ENCODE data around the gene PRDM16. TPM values are rescaled to one million over a fixed set of nuclear protein-coding genes. Genes with fewer than 3 reads are reported as not detected.

PRDM16 gene
- total RNA-seq, 1 experiment from 2014 or later = 6.1 TPM

DNA sequence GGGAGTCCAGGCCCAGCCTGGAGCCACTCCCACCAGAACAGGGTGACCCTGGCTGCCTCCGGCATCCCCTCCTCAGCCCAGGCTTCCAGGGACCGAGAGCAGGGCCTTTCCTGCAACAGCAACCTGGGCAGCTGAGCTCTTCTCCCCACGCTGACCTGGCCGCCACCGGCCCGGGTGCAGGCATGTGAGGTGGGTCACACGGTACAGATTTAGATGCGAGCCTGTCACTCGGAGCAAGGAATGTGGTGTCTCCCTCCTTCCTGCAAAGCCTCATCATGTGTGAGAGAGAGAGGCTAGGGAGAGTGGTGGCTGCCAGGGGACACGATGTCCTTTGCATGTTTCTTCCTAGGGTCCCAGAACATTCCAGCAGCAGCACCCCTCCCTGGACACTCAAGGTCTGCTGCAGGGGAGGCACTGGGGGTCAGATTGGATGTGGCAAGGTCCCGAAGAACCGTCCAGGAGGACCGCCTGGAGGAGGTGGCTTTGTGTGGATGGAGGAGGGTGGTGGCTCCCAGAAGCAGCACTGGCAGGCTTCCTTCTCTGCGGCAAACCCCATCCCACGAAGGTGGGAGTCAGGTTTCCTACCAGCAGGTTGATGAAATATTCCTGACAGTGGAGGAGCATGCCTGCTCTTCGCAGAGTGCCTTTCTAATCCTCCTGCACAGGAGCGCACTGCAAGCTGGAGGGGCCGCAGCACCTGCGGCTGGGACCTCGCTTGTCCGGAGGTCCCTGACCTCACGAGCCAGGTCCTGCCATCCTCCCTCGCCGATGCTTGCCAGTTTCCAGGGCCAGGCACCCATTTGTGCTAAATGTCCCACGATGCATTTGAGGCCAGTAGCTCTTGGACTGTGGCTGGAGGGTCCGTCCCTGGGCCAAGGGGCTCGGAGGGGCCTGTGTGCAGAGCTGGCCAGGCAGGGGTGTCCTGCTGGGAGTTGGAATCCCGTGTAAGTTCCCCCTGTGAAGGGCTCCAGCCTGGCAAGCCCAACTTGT is 68.4 kb downstream of the PRDM16 start:
- no peaks in the 10 kb centered on the region for H3K9me3 ChIP-seq (ENCODE audit: control insufficient read depth in 1 of 2, insufficient read depth in 1 of 2, low read depth in 1 of 2, low read length in 2 of 2)
- ChIA-PET POLR2A (no interaction called here), CTCF (no interaction called here), RAD21 (ENCODE audit: low non-redundant PET in 1 of 2, low total read pairs in 2 of 2, uncharacterized antibody in 2 of 2, unreplicated experiment in 2 of 2) (no interaction called here)
- H3K27me3 ChIP-seq (ENCODE audit: insufficient read depth, low read length) = no peaks in the 10 kb centered on the region
- no TSS peak for BruUV-seq (replicated peaks)
- no peak overlapping the region for H3K4me3 ChIP-seq (replicated peaks in 1 of 2; ENCODE audit: low read depth in 1 of 2, low read length in 2 of 2)
- no peak overlapping the region for H3K9ac ChIP-seq (ENCODE audit: low read length)
- H3K79me2 ChIP-seq (ENCODE audit: insufficient read depth, low read length) = no peaks in the 10 kb centered on the region
- intact Hi-C loops (cut with micrococcal nuclease) = no loop called here
- no peaks in the 10 kb centered on the region for H3K36me3 ChIP-seq (ENCODE audit: control insufficient read depth in 1 of 2, insufficient read depth in 2 of 2, low read length in 2 of 2)
- TF ChIP-seq, protein P1, sequence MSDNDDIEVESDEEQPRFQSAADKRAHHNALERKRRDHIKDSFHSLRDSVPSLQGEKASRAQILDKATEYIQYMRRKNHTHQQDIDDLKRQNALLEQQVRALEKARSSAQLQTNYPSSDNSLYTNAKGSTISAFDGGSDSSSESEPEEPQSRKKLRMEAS (IDR thresholded peaks at IDR 0.05) = no peak
- TF ChIP-seq EZH2 (IDR thresholded peaks at IDR 0.05) (no peak), FOSL1 (IDR thresholded peaks at IDR 0.05; ENCODE audit: low read depth) (no peak), SIN3A (IDR thresholded peaks at IDR 0.05; ENCODE audit: low read depth) (no peak), ELF1 (IDR thresholded peaks at IDR 0.05; ENCODE audit: borderline replicate concordance, low read depth) (no peak), EGR1 (IDR thresholded peaks at IDR 0.05; ENCODE audit: low read depth) (no peak), YY1 (IDR thresholded peaks at IDR 0.05; ENCODE audit: extremely low read depth, insufficient replicate concordance, low read depth, low read length) (no peak), JUND (IDR thresholded peaks at IDR 0.05) (no peak)
- TF ChIP-seq, protein P2, sequence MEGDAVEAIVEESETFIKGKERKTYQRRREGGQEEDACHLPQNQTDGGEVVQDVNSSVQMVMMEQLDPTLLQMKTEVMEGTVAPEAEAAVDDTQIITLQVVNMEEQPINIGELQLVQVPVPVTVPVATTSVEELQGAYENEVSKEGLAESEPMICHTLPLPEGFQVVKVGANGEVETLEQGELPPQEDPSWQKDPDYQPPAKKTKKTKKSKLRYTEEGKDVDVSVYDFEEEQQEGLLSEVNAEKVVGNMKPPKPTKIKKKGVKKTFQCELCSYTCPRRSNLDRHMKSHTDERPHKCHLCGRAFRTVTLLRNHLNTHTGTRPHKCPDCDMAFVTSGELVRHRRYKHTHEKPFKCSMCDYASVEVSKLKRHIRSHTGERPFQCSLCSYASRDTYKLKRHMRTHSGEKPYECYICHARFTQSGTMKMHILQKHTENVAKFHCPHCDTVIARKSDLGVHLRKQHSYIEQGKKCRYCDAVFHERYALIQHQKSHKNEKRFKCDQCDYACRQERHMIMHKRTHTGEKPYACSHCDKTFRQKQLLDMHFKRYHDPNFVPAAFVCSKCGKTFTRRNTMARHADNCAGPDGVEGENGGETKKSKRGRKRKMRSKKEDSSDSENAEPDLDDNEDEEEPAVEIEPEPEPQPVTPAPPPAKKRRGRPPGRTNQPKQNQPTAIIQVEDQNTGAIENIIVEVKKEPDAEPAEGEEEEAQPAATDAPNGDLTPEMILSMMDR (IDR thresholded peaks at IDR 0.05 in 2 of 3, conservative IDR thresholded peaks at IDR 0.05 in 1 of 3; ENCODE audit: borderline replicate concordance in 1 of 3, insufficient read depth in 1 of 3, low read depth in 2 of 3, low read length in 2 of 3) = no peak
- TF ChIP-seq, protein P3, sequence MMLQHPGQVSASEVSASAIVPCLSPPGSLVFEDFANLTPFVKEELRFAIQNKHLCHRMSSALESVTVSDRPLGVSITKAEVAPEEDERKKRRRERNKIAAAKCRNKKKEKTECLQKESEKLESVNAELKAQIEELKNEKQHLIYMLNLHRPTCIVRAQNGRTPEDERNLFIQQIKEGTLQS (IDR thresholded peaks at IDR 0.05) = no peak
- no peaks in the 10 kb centered on the region for H4K20me1 ChIP-seq (ENCODE audit: insufficient read depth)
- ATAC-seq (no peak), DNase-seq (ENCODE audit: low read depth, low spot score) (no peak)
- no peak overlapping the region for H3K27ac ChIP-seq (ENCODE audit: low read depth, low read length)
- no peak overlapping the region for H3K4me2 ChIP-seq (ENCODE audit: low read length)
- H2AFZ ChIP-seq (ENCODE audit: low read depth, low read length, poor library complexity, severe bottlenecking) = no peak overlapping the region
- no peaks in the 10 kb centered on the region for H3K4me1 ChIP-seq (ENCODE audit: control insufficient read depth in 1 of 2, insufficient read depth in 2 of 2, low read length in 2 of 2)
- H3K9me2 ChIP-seq (ENCODE audit: insufficient read depth) = no peaks in the 10 kb centered on the region
